GM21515 (cell line): Measurements from ENCODE around the gene SLC43A1.

Source experiments
- ATAC-seq: cut with Tn5 transposase; IDR thresholded peaks from one replicate; pipeline ENCODE4 v1.9.1; 2021; ENCODE audit not compliant: unreplicated experiment

The SLC43A1 gene

DNA sequence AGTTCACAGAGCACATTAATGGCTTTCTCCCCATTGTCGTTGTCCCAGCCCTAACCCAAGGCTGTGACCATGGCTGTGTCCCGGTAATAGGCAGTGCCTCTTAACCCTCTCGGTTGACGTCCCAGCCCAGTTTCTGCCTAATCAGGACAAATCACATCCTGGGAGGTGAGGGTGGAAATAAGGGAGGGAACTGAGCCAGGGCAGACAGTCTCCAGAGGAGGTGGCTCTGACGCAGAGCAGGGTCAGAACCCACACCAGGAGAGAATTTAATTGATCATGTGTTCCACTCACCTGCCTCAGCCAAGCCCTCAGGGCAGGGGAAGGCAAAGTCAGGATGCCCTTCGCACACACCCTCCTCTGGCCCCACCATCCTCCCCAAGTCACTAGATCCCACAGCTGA lies 17.0 kb downstream of the SLC43A1 start:
- ATAC-seq, result no peak

DNA sequence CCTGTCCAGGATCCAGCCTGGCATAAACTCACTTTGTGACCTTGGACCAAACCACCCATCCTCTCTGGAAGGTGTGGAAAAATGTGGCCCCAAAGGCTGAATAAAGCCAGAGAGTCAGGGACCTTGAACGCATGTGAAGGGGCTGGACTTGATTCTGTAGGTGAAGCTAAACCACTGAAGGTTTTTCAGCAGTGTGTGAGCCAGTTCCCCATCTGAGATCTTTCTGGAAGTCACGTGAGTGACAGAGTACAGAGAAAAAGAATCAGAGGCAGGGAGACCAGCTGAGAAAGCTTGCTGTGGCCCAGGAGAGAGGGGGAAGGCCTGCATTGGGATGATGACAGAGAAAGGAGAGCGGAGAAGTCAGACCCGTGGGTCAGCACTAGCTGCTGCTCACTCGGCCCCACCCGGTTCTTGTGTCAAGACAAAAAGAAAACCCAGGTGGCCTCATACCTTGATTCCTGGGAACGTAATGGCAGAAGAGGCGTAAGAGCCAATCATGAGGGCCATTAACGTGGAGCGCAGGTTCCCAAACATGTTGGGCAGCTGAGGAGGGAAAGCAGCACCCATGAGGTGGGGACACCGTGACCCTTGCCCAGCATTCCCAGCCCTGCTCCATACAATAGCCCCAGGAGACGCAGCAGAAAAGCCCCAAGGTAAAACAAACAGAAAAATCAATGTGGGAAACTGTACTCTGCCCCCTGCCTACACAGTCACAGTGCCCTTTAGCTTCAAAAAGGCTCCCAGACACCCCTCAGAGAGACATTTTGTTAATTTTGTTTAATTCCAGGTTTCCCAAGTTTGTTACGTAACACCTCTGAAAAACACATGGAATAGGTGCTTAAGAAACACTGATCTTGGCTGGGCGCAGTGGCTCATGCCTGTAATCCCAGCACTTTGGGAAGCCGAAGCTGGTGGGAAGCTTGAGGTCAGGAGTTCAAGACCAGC lies 17.9 kb downstream of the SLC43A1 start:
- ATAC-seq, result no peak

DNA sequence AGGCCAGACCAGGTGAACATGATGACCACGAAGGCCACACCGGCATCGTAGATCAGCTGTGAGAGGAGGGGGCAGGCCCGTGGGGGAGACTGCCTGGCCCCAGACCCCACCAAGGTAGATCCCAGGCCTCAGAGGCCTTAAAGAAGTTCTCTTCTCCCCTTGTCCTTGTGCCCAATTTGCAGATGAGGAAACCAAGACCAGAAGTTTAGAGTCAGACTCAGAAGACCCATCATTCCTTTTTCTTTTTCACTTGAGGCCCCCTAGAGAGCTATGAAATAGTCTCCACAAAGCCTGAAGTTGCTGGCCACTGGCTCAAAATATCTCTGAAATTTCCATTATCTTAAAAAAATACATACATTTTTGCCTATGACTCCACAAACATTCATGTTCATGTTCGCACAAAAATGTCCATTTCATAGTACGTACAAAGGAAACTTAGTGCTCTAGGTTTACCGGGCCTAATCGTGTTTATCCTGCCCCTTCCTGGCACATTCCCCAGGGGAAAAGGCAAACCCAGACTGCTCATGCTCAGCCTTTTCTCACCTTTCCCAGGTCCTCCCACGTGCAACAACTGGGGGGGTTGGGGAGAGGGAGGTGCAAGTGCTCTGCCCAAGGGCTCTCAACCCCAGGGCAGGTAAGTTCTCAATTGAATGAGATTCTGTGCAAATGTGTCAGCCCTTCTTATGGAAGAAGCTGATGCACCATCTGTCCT lies 19.2 kb downstream of the SLC43A1 start:
- ATAC-seq, result no peak

DNA sequence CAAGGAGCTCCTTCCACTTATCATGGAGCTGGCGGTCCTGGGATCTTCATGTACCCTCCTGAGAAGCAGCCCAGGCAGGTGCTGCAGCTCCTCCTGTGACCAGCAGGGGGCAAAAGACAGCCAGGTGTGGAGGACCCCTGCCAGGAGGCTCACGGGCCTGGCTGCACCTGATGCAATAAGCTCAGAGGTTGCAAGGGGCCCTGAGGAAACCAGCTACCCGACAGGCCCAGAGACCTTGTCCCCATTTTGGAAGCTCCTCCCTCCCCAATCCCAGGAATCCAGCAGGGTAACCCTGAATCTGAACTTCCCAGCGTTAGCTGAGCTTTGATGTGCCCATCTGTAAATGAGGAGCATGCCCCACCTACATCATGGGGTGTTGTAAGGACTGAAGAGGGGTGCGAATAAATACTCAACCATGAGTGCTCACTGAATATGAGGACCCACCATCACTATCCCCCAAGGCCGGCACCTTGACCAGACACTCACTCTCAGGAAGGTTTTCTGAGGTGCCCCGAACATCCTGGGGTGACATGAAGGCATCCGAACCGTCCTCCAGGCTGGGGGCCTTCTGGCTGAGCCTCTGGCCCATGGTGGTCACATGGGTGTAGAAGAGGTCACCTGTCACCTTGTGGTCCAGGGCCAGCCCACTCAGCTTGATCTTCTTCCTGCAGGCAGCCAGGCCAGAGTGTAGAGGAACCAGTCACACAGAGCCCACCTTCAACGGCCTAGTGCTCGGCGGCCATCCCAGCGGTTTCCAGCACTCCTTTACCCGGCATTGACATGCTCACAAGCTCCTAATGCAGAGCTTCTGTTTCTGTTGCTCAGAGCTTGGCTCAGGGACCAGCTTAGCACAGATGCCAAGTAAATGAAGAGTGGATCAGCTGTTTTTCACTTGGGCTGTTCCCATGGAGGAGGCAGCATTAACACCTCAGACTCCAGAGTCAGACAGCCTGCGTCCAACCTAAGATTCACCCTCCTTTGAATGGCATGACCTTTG lies 21.7 kb downstream of the SLC43A1 start:
- peak; percentile 68 for ATAC-seq

DNA sequence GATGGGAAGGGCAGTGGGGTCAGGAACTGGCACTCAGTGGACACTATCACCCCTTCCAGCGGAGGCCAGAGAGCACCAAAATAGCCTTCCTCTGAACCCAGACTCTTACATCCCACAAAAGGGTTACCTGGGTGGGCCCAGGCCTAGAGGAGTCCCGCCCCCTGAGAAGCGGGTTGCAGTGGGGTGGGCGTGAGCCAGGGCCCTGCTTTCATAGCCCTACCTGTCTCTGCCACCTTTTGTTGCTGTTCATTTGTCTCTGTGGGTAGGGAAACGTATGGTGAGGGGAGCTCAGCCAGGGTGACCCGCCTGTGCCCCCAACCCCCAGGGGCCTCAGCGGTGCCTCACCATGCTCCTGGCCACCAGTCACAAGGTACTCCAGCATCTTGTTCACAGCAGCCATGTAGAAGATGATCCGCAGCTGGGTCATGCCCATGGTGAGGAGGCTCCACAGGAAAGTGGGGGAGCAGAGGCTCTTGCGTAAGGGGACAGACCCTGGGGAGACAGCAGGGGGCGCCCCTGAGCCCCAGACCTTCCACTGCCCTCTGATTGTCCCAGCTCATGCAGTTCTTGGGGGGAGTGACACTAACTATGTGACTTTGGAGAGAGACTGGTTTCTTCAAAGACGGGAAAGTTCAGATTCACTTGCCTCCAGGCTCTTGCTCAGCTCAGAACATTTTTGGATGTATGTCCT lies 24.0 kb downstream of the SLC43A1 start:
- no peak for ATAC-seq

DNA sequence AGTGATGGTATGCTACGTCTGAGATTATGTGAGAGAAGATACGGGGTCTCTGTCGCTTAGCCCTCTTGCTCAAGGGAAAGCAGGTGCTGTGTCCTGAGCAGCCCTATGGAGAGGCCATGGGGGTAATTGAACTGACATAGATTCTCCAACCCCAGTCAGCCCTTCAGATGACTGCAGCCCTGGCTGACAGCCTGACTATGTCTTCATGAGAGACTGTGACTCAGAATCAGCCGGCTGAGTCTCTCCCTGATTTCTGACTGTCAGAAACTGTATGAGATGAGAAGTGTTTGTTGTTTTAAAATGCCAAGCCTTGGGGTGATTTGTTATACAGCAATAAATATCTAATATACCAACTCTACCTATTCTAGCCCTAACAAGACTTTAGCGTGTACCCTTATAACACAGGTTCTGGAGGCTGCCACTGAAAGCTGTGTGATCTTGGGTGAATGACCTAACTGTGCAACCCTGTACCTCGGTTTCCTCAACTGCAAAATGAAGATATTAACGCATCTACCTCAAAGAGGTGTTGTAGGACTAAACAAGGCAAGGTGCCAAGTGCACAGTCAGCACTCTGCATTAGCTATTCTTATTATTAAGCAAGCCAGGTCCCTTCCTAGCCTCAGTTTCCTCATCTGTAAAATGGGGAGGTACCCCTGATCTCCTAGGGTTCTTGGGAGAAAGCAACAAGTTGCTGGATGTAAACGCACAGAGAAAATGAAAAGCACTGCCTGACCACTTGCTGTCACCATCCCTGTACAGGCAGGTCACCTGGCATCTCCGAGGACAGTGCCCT lies 24.9 kb downstream of the SLC43A1 start:
- no peak for ATAC-seq

DNA sequence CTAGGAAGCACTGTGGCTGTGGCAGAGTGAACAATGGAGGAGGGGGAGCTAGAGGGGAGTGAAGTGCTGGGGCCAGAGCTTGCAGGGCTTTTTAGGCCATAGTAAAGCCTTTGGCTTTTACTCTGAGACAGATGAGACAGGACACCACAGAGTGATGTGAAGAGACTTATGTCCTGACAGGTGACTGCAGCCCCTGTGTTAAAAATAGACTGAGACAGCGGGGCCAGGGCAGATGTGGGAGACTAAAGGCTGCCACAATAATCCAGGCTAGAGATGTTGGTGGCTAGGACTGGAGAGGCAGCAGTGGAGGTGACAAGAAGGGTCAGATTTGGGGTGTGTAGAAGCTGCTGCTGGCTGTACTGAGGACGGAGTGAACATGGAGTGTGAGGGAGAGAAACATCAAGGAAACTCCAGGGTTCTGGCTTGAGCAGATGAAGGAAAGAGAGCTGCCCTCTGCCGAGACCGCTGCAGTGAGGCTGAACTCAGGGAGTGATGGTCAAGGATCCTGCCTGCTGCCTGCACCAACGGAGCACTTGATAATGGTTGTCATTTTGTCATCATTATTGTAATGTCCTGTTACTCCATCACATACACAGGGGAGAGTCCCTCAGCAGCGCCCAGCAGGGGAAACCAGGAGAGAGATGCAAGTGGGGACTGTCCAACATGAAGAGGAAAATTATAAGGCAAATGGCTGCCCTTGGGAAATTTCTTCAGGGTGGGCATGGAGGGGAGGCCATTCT lies 27.4 kb downstream of the SLC43A1 start:
- ATAC-seq, result no peak

DNA sequence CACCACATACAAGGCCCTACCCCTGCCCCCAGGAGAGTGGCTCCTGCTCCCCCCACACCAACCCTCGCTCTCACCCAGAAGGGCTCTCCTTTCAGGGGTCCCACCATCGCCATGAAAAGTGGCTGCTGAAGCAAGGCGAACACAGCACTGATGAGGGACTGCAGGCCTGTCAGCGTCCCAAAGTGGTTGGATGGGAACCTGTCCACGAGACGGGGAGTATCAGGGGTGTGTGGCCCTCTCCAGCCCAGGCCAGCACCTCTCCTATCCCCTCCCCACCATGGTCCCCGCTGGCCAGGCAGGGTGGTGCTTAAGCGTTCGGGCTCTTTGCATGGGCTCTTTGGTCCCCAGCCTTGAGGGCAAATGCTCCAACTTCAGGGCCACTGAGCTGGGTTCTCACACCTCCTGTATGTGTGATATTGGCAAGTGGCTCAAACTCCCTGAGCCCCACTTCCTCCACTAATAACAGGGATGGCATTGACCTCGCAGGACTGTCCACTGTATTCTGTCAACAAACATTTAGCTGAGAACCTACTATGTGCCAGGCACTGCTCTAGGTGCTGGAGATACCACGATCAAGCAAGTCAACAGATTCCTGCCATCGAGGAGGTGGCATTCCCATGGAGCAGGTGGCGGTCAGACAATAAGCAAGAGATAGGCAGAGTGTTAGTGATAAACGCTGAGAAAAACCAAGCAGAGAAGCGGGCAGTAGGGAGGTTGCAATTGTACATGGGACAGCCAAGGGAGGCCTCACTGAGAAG lies 28.3 kb downstream of the SLC43A1 start:
- ATAC-seq, result no peak

DNA sequence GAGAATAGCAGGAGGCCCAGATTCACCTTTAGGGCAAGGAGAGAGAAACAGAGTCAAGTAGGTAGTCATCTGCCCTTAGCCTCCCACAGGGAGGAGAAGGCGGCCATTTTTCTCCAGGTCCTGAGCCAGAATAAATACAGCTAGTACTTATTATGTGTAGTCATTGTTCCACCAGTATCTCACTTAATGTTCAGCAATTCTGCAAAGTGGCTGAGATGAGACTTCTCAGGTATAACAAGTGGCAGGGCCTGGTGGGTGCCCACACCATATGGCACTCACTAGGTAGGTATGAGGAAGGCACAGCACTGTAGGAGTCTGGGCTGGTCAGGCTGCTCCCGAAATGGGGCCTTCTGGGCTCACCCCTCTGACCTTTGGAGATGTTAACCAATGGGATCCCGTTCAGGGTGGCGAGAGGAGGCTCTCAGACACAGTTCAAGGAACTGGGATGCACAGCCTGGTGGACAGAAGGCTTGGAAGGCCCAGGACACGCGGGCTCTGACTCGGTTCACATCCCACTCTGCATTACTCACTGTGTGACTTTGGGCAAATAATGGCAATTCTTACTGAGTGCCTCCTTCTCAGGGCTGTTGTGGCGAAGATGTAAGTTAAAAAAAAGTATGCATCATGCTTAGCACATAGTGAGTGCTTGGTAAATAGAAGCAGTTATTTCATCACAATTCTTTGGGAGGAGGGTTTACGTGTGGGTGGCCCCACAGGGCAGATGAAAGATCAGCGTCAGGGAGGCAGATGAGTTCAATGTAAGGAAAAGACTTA lies 30.1 kb downstream of the SLC43A1 start:
- no peak for ATAC-seq

DNA sequence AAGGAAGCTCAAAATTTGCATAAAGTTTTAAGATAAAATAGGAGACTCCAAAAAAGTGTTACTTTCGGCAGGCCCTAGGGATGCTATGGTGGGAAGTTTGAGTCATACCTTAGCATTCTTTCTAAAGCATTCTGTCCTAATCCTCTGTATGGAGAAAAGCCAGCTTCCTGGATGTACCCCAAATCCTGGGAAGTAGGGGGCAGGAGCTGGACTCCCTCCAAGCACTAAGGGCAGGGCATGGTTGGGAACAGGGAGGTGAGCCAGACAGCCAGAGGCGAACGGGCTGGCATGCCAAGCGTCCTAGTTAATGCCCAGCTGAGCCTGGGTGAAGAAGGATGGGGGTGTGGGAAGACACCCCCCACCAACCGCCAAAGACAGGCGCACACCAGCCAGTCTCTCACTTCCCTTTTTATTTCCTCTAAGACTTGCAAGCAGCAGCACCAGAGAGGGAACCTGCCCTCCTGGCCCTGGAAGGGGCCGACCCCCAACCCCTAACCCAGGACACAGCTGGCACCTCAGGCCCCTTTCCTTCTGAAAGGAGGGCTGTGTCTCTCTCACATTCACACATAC lies 31.3 kb downstream of the SLC43A1 start:
- ATAC-seq, result peak; percentile 61

DNA sequence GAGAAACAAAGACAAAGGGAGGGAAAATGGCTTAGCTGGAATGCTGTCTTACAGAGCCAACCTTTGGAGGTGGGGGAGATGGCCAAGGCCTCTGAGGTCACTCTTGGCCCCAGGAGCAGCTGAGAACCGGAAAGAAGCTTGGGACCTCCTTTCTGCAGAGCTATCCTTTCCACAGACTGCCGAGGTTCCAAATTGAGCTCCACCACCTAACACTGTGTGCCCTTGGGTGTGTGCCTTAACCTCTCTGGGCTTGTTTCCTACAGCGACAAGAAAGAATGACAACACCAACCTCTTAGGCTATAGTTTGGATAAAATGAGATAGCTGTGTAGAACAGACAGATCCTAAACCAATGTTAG lies 32.0 kb downstream of the SLC43A1 start:
- no peak for ATAC-seq

DNA sequence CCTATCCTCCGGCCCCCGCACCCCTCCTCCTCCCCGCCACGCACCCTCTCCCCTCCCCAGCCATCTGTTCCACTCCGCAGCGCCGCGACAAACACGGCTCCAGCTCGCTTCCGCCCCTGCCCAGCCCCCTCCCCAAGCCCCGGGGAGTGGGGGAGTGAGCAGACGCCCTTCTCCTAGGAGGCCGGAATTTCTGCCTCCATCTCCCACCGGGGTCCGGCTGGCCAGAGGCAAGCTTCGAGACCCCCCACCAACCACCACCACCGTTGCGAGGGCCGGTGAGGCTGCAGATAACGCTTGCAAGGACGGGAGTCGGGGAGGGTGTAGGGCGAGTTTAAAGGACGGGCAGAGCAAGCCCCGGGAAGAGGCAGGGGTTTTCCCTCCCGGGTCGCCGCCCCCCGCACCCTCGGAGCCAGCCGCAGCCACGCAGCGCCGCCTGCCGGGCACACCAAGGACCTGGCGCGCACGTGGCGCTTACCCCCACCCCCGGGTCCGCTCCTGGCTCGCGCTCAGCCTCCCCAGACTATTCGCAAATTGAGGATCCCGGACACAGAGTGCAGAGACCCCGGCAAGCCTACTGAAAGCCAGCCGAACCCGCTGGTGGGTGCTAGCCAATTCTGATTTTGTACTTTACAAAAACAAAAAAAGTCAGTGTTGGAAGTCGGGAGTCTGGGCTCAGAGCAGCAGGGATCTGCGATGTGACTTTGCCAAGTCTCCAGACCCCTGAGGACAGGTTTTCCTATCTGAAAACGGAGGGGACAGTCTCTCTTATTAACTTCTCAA lies 32.5 kb downstream of the SLC43A1 start:
- no peak for ATAC-seq

DNA sequence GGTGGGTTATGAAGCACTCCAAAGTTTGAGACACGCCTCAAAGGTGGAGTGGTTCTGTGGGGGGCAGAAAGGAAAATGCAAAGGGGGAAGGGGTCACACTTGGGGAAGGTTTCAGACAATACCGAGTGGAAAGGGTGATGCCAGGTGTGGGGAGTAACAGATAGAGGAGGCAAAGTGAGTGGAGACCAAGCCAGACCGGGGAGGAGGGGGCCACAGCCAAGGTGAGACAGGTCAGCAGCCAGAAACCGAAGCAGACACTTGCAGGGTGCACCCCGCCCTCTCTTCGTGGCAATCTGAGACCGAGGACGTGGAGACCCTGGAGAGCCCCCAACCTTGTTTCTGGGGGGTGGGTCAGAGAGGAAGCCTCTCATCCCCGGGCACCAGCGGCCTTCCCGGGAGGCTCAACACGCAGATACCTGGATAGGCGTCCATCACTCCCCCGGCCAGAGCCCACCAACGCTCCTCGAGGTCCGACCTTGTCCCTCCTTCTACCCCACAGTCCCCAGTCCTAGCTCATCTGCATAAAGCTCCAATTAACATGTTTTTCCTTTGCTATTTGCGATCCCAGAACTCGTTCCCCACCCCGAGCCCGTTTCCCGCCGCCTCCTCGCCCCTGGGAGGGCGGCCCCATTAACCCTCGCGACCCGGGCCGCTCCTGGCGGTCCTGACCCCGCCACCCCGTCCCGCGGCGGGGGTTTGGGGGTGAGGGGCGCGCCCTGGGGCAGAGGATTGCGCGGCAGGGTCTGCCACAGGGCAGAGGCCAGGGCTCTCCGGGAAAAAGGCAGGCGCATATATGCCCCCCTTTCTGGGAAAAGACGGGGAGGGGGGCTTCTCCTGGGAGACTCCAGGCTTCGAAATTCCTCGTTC lies 33.4 kb downstream of the SLC43A1 start:
- ATAC-seq, result no peak

DNA sequence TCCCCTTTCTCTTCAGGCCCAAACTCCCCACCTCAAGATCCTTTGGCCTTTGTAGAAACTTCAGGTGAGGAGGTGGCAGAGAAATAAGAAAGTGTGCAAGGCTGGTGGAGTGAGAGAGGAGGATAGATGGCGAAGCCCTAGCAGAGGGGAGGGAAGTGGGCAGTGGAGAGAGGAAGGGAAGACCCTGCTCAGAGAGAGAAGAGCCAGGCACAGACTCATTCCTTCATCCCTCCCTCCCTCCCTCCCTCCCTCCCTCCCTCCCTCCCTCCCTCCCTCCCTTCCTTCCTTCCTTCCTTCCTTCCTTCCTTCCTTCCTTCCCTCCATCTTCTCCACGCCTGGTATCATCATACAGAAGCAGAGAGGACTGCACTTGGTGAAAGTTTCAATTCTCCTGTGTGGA lies 34.2 kb downstream of the SLC43A1 start:
- ATAC-seq, result no peak

DNA sequence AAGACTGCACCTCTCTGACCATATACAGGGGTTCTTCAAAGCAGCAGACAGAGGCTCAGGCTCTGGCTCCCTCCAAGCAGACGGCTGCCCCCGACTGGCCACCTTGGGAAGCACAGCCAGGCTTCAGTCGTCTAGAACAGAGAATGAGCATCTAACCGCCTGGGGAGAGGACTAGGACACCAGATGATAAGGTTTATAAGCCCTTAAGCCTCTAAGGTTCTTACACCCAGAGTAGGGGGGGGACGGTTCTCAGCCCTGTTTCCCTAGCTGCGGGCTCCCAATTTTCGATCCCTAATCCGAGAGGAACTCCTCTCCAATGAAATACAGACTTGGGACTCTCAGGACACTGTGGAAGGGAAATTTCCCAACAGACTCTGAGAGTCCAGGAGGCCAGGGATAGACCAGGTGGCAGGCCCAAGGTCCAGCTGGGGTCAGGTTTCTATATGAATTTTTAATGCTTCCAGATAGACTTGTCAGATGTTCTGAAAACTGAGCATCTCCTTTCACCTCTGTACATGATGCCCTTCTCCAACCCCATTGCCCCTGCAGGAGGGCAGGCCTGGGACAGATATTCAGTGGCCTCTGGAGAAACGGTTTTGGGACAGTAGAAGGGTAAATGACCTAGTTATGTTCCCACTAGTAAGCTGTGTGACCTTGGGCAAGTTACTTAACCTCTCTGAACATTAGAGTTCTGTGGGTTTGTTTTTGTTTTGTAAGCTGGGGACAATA lies 34.9 kb downstream of the SLC43A1 start:
- ATAC-seq, result no peak
